HG03280 (cell line): ENCODE measurements around the gene MAN1C1.

Source experiments
- ATAC-seq: cut with Tn5 transposase; IDR thresholded peaks from one replicate; pipeline ENCODE4 v1.9.1; 2021; ENCODE audit warnings: mild to moderate bottlenecking, moderate library complexity; ENCODE audit not compliant: unreplicated experiment

Gene MAN1C1

GRCh38 chr1:25808481-25809244 lies 192.1 kb downstream of the MAN1C1 start:
- no peak for ATAC-seq

GRCh38 chr1:25809283-25809926 lies 192.8 kb downstream of the MAN1C1 start:
- ATAC-seq = no peak

- no peak for ATAC-seq
These were observed 193.3 kb downstream of the MAN1C1 start for GRCh38 chr1:25809929-25810328.

GRCh38 chr1:25810341-25811299 lies 194.0 kb downstream of the MAN1C1 start:
- no peak for ATAC-seq

GRCh38 chr1:25811384-25812082 lies 194.9 kb downstream of the MAN1C1 start:
- ATAC-seq = no peak

- no peak for ATAC-seq
These were observed 196.6 kb downstream of the MAN1C1 start for GRCh38 chr1:25813071-25813733.

- ATAC-seq = no peak
These were observed 197.3 kb downstream of the MAN1C1 start for GRCh38 chr1:25813734-25814471.

GRCh38 chr1:25814549-25815087 lies 198.0 kb downstream of the MAN1C1 start:
- ATAC-seq = no peak

GRCh38 chr1:25815208-25816111 lies 198.9 kb downstream of the MAN1C1 start:
- no peak for ATAC-seq

- ATAC-seq = no peak
These were observed 199.6 kb downstream of the MAN1C1 start for GRCh38 chr1:25816112-25816718.

GRCh38 chr1:25817840-25818501 lies 201.4 kb downstream of the MAN1C1 start:
- no peak for ATAC-seq

- ATAC-seq = no peak
These were observed 202.0 kb downstream of the MAN1C1 start for GRCh38 chr1:25818569-25818968.

GRCh38 chr1:25819491-25820246 lies 203.1 kb downstream of the MAN1C1 start, which contains the start of gene MTFR1L:
TSS of gene MTFR1L (plus strand) at chr1:25819954. CDS start at chr1:25823105, 3,151 bp downstream.
- ATAC-seq = peak; percentile 82

GRCh38 chr1:25820247-25821111 lies 203.9 kb downstream of the MAN1C1 start:
- peak; percentile 43 for ATAC-seq

GRCh38 chr1:25821112-25821476 lies 204.5 kb downstream of the MAN1C1 start:
- ATAC-seq = no peak
